Gastroesophageal sphincter (tissue), 4 donors: Measurements from ENCODE around the gene ERG. TPM values are rescaled to one million over a fixed set of nuclear protein-coding genes. Genes with fewer than 3 reads are reported as not detected.

Experiments used
- ATAC-seq: fragments of 150-250 bp; one replicate; pipeline ENCODE4 v1.9.1; 2016; ENCODE audit warnings: mild to moderate bottlenecking, moderate library complexity
- H3K27ac ChIP-seq, 4 donors: fragments of 200-600 bp; sonication (generic) in 3 of 4; 1 replicate in 3 of 4; 2 replicates in 1 of 4; pipeline ENCODE4 v1.5.1; 2016 to 2019
- H3K27me3 ChIP-seq: fragments of 200-600 bp; sonication (generic); one replicate; pipeline ENCODE4 v1.5.1; 2019
- H3K36me3 ChIP-seq, 2 donors: fragments of 200-600 bp; sonication (generic); one replicate each; pipeline ENCODE4 v1.5.1; 2019; ENCODE audit warnings: control low read depth in 1 of 2
- H3K4me1 ChIP-seq, 3 donors: fragments of 200-600 bp; sonication (generic); 1 replicate in 2 of 3; 2 replicates in 1 of 3; pipeline ENCODE4 v1.5.1; 2016 to 2019; ENCODE audit warnings: control low read depth in 2 of 3
- H3K4me3 ChIP-seq, 2 donors: fragments of 200-600 bp; sonication (generic); one replicate each; pipeline ENCODE4 v1.5.1; 2019; ENCODE audit warnings: mild to moderate bottlenecking in 1 of 2, moderate library complexity in 1 of 2
- H3K9me3 ChIP-seq, 3 donors: fragments of 200-600 bp; sonication (generic); one replicate each; pipeline ENCODE4 v1.5.1; 2017 to 2019; ENCODE audit warnings: control low read depth in 2 of 3
- EP300 ChIP-seq: sonication (generic); formaldehyde crosslinking; IDR thresholded peaks from one replicate; pipeline ENCODE4 v1.6.1; 2017; ENCODE audit warnings: antibody characterized with exemption, mild to moderate bottlenecking
- POLR2A ChIP-seq, 2 donors: fragments of 450-650 bp; IDR thresholded peaks; one replicate each; pipeline ENCODE4 v1.6.1; 2017; ENCODE audit warnings: antibody characterized with exemption in 2 of 2, mild to moderate bottlenecking in 2 of 2, moderate library complexity in 1 of 2
- POLR2AphosphoS5 ChIP-seq: sonication (generic); formaldehyde crosslinking; IDR thresholded peaks from one replicate; pipeline ENCODE4 v1.6.1; 2017; ENCODE audit warnings: antibody characterized with exemption
- WGBS, 2 donors: methylation state at CpG; one replicate each; pipeline ENCODE4 v1.1.5; 2018; ENCODE audit warnings: low coverage in 1 of 2; 5-methylcytosine and 5-hydroxymethylcytosine counted together
- total RNA-seq, 4 donors: library from RNA; depleted of rRNA; stranded (reverse); fragments of >200 nt; gene quantifications; one replicate each; pipeline ENCODE4 v1.1.0, GENCODE V29; 2016
- TF ChIP-seq, protein P1 (sequence below), 4 experiments: fragments of 200-600 bp in 2 of 4; fragments of 450-650 bp in 2 of 4; sonication (generic) in 1 of 4; IDR thresholded peaks; one replicate each; pipeline ENCODE4 v1.5.1; 2017 to 2019; ENCODE audit warnings: antibody characterized with exemption in 4 of 4, mild to moderate bottlenecking in 2 of 4, moderate library complexity in 2 of 4

ERG gene
- total RNA-seq, 4 donors from 2014 or later: 3.3 to 12.4 (median 10.9) TPM

GRCh38 chr21:38491536-38491935 lies 6.7 kb downstream of the ERG start:
- no peaks in the 10 kb centered on the region for H3K9me3 ChIP-seq
- TF ChIP-seq EP300 (no peak), POLR2AphosphoS5 (no peak), POLR2A (IDR thresholded peaks at IDR 0.05) (no peak)
- TF ChIP-seq, protein P1, sequence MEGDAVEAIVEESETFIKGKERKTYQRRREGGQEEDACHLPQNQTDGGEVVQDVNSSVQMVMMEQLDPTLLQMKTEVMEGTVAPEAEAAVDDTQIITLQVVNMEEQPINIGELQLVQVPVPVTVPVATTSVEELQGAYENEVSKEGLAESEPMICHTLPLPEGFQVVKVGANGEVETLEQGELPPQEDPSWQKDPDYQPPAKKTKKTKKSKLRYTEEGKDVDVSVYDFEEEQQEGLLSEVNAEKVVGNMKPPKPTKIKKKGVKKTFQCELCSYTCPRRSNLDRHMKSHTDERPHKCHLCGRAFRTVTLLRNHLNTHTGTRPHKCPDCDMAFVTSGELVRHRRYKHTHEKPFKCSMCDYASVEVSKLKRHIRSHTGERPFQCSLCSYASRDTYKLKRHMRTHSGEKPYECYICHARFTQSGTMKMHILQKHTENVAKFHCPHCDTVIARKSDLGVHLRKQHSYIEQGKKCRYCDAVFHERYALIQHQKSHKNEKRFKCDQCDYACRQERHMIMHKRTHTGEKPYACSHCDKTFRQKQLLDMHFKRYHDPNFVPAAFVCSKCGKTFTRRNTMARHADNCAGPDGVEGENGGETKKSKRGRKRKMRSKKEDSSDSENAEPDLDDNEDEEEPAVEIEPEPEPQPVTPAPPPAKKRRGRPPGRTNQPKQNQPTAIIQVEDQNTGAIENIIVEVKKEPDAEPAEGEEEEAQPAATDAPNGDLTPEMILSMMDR (IDR thresholded peaks at IDR 0.05): no peak
- H3K4me1 ChIP-seq: no peaks in the 10 kb centered on the region
- 68 to 72% methylated on average over 5 of the region's 5 CpGs for WGBS, 2 donors
- no peak overlapping the region for H3K4me3 ChIP-seq
- ATAC-seq: no peak
- H3K27me3 ChIP-seq: no peaks in the 10 kb centered on the region
- H3K27ac ChIP-seq: peak overlapping the region in 1 of 4 donors; percentile 45
- no peaks in the 10 kb centered on the region for H3K36me3 ChIP-seq

DNA sequence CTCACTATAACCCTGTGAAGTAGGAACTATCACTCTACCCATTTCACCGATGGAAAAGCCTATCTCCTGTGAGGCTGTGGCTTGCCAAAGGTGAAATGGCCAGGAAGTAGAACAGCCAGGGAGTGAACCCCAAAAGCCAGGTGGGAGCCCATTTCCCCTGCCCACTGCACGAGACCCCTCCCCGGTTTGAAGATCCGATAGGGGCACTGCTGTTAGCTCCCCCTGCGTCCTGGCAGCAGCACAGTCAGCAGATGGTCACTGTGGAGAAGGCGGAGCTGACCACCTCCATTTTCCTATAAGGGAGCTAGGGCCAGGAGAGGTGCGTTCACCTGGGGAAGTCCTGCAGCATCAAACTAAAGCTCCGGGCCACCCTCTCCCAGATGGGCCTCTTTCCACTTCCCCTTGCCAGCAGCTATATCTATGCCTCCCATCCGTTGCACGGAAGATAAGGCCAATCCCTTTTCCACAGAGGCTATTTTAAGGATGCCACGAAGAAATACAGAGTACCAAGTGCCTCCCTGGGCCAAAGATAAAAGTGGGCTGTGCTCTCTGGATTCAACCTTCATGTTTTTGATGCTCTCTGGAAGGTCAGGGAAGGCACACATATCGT lies 7.8 kb downstream of the ERG start:
- H3K4me3 ChIP-seq: no peak overlapping the region
- H3K9me3 ChIP-seq: no peaks in the 10 kb centered on the region
- no peaks in the 10 kb centered on the region for H3K36me3 ChIP-seq
- no peaks in the 10 kb centered on the region for H3K27me3 ChIP-seq
- no peak for ATAC-seq
- no peaks in the 10 kb centered on the region for H3K4me1 ChIP-seq
- peak overlapping the region in 2 of 4 donors; percentile 24 to 45 for H3K27ac ChIP-seq
- WGBS, 2 donors: 60 to 82% methylated on average over 1 to 6 of the region's 12 CpGs
- TF ChIP-seq POLR2A (IDR thresholded peaks at IDR 0.05) (no peak), POLR2AphosphoS5 (no peak), EP300 (no peak)
- TF ChIP-seq, protein P1 (IDR thresholded peaks at IDR 0.05): no peak

- H3K27ac ChIP-seq: peak overlapping the region in 1 of 4 donors; percentile 0
- no peaks in the 10 kb centered on the region for H3K4me1 ChIP-seq
- H3K4me3 ChIP-seq: no peak overlapping the region
- no peaks in the 10 kb centered on the region for H3K27me3 ChIP-seq
- no peaks in the 10 kb centered on the region for H3K36me3 ChIP-seq
- no peak for TF ChIP-seq EP300
- no peak for TF ChIP-seq POLR2AphosphoS5
- TF ChIP-seq, protein P1 (IDR thresholded peaks at IDR 0.05): no peak
- no peak for TF ChIP-seq POLR2A (IDR thresholded peaks at IDR 0.05)
- H3K9me3 ChIP-seq: no peaks in the 10 kb centered on the region
- no peak for ATAC-seq
- WGBS, 2 donors: 78 to 87% methylated on average over 3 to 6 of the region's 6 CpGs
These were observed 8.5 kb downstream of the ERG start for GRCh38 chr21:38489729-38490128.

DNA sequence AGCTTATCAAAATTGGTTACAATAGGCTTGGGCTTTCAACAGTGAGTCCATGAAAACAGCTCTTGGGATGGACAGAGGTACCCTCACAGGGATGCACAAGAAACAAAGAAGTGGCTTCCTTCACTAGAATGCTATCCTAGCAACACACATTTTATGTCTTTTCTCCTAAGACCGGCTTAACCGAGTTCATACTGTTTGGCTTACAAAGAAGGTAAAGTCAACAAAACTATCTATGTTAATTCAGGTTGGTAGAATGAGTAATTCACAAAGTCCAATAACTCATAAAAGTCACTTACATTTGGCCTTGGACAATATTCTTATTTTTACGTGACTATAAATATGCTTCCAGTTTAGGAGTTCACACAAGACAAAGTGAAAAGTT lies 9.0 kb downstream of the ERG start:
- no peak overlapping the region for H3K4me3 ChIP-seq
- no peaks in the 10 kb centered on the region for H3K4me1 ChIP-seq
- no peaks in the 10 kb centered on the region for H3K9me3 ChIP-seq
- no peak for ATAC-seq
- TF ChIP-seq EP300: no peak
- no peak for TF ChIP-seq POLR2AphosphoS5
- TF ChIP-seq POLR2A (IDR thresholded peaks at IDR 0.05): no peak
- TF ChIP-seq, protein P1 (IDR thresholded peaks at IDR 0.05): no peak
- 68 to 77% methylated on average over 3 of the region's 3 CpGs for WGBS, 2 donors
- H3K27ac ChIP-seq: peak overlapping the region in 1 of 4 donors; percentile 0
- H3K36me3 ChIP-seq: no peaks in the 10 kb centered on the region
- H3K27me3 ChIP-seq: no peaks in the 10 kb centered on the region

- no peak for ATAC-seq
- 63 to 65% methylated on average over 11 of the region's 11 CpGs for WGBS, 2 donors
- H3K27ac ChIP-seq: peak overlapping the region in 1 of 4 donors; percentile 4
These were observed 9.5 kb downstream of the ERG start for GRCh38 chr21:38488640-38489270.

More at GRCh38 chr21:38488640-38489270, 9.5 kb downstream of the ERG start:
- no peak for TF ChIP-seq POLR2A (IDR thresholded peaks at IDR 0.05)
- no peak for TF ChIP-seq POLR2AphosphoS5
- TF ChIP-seq, protein P1 (IDR thresholded peaks at IDR 0.05): no peak
- no peak for TF ChIP-seq EP300
- H3K36me3 ChIP-seq: no peaks in the 10 kb centered on the region
- no peaks in the 10 kb centered on the region for H3K27me3 ChIP-seq
- no peaks in the 10 kb centered on the region for H3K9me3 ChIP-seq
- no peak overlapping the region for H3K4me3 ChIP-seq
- H3K4me1 ChIP-seq: no peaks in the 10 kb centered on the region
